ENCODE data around the gene E2F6. TPM values are rescaled to one million over a fixed set of nuclear protein-coding genes. Genes with fewer than 3 reads are reported as not detected.

E2F6 gene
- total and polyA plus RNA-seq, 2 of the 13 experiments (the other 11 are each of a cell fraction or from before 2014, with no cell fraction given) = 27.3 to 36.0 TPM

DNA sequence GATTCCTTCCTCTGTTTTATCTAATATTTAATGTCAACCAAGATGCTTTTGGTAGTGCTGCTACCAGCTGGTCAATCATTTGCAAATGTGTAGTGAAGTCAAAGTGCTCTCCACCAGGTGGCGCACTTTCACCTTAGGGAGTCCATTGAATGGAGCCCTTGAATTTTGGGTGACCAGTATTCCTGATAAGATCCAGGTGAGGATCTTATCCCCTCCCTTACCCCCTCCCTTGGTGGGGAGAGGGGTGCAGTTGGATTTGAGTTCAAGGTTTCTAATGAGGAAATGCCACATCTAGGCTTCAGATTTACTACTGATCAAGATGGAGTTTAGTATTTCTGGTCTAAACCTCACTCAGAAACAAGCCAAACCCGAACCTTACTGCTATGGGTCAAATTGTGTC is 12.0 kb upstream of the E2F6 start (continued):
- TF ChIP-seq, protein P1, sequence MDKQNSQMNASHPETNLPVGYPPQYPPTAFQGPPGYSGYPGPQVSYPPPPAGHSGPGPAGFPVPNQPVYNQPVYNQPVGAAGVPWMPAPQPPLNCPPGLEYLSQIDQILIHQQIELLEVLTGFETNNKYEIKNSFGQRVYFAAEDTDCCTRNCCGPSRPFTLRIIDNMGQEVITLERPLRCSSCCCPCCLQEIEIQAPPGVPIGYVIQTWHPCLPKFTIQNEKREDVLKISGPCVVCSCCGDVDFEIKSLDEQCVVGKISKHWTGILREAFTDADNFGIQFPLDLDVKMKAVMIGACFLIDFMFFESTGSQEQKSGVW (CRISPR knock-in tag; IDR thresholded peaks at IDR 0.05; ENCODE audit: borderline replicate concordance) = no peak
- TF ChIP-seq, protein P2, sequence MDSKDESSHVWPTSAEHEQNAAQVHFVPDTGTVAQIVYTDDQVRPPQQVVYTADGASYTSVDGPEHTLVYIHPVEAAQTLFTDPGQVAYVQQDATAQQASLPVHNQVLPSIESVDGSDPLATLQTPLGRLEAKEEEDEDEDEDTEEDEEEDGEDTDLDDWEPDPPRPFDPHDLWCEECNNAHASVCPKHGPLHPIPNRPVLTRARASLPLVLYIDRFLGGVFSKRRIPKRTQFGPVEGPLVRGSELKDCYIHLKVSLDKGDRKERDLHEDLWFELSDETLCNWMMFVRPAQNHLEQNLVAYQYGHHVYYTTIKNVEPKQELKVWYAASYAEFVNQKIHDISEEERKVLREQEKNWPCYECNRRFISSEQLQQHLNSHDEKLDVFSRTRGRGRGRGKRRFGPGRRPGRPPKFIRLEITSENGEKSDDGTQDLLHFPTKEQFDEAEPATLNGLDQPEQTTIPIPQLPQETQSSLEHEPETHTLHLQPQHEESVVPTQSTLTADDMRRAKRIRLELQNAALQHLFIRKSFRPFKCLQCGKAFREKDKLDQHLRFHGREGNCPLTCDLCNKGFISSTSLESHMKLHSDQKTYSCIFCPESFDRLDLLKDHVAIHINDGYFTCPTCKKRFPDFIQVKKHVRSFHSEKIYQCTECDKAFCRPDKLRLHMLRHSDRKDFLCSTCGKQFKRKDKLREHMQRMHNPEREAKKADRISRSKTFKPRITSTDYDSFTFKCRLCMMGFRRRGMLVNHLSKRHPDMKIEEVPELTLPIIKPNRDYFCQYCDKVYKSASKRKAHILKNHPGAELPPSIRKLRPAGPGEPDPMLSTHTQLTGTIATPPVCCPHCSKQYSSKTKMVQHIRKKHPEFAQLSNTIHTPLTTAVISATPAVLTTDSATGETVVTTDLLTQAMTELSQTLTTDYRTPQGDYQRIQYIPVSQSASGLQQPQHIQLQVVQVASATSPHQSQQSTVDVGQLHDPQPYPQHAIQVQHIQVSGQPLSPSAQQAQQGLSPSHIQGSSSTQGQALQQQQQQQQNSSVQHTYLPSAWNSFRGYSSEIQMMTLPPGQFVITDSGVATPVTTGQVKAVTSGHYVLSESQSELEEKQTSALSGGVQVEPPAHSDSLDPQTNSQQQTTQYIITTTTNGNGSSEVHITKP (CRISPR knock-in tag; IDR thresholded peaks at IDR 0.05; ENCODE audit: low read depth) = no peak
- TF ChIP-seq ZNF343 (CRISPR knock-in tag; IDR thresholded peaks at IDR 0.05) (no peak), SYNCRIP (IDR thresholded peaks at IDR 0.05; ENCODE audit: insufficient read depth, low read depth, low read length) (no peak), TBL1XR1 (IDR thresholded peaks at IDR 0.05; ENCODE audit: borderline replicate concordance, low read length, partially characterized antibody) (no peak), ZNF143 (CRISPR knock-in tag; IDR thresholded peaks at IDR 0.05) (no peak), ZNF674 (CRISPR knock-in tag; IDR thresholded peaks at IDR 0.05; ENCODE audit: low read depth) (no peak), ZNF552 (CRISPR knock-in tag; IDR thresholded peaks at IDR 0.05; ENCODE audit: borderline replicate concordance) (no peak), KLF15 (CRISPR knock-in tag; IDR thresholded peaks at IDR 0.05; ENCODE audit: borderline replicate concordance) (no peak), NCOA1 (CRISPR knock-in tag; IDR thresholded peaks at IDR 0.05) (no peak), ZNF546 (CRISPR knock-in tag; conservative IDR thresholded peaks at IDR 0.05) (no peak), KDM2A (CRISPR knock-in tag; IDR thresholded peaks at IDR 0.05; ENCODE audit: borderline replicate concordance, low read depth) (no peak), FLYWCH1 (CRISPR knock-in tag; IDR thresholded peaks at IDR 0.05) (no peak), ZKSCAN1 (IDR thresholded peaks at IDR 0.05; ENCODE audit: low read length) (no peak)
- TF ChIP-seq, protein P3, sequence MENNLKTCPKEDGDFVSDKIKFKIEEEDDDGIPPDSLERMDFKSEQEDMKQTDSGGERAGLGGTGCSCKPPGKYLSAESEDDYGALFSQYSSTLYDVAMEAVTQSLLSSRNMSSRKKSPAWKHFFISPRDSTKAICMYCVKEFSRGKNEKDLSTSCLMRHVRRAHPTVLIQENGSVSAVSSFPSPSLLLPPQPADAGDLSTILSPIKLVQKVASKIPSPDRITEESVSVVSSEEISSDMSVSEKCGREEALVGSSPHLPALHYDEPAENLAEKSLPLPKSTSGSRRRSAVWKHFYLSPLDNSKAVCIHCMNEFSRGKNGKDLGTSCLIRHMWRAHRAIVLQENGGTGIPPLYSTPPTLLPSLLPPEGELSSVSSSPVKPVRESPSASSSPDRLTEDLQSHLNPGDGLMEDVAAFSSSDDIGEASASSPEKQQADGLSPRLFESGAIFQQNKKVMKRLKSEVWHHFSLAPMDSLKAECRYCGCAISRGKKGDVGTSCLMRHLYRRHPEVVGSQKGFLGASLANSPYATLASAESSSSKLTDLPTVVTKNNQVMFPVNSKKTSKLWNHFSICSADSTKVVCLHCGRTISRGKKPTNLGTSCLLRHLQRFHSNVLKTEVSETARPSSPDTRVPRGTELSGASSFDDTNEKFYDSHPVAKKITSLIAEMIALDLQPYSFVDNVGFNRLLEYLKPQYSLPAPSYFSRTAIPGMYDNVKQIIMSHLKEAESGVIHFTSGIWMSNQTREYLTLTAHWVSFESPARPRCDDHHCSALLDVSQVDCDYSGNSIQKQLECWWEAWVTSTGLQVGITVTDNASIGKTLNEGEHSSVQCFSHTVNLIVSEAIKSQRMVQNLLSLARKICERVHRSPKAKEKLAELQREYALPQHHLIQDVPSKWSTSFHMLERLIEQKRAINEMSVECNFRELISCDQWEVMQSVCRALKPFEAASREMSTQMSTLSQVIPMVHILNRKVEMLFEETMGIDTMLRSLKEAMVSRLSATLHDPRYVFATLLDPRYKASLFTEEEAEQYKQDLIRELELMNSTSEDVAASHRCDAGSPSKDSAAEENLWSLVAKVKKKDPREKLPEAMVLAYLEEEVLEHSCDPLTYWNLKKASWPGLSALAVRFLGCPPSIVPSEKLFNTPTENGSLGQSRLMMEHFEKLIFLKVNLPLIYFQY (CRISPR knock-in tag; IDR thresholded peaks at IDR 0.05; ENCODE audit: borderline replicate concordance) = no peak
- TF ChIP-seq, protein P4, sequence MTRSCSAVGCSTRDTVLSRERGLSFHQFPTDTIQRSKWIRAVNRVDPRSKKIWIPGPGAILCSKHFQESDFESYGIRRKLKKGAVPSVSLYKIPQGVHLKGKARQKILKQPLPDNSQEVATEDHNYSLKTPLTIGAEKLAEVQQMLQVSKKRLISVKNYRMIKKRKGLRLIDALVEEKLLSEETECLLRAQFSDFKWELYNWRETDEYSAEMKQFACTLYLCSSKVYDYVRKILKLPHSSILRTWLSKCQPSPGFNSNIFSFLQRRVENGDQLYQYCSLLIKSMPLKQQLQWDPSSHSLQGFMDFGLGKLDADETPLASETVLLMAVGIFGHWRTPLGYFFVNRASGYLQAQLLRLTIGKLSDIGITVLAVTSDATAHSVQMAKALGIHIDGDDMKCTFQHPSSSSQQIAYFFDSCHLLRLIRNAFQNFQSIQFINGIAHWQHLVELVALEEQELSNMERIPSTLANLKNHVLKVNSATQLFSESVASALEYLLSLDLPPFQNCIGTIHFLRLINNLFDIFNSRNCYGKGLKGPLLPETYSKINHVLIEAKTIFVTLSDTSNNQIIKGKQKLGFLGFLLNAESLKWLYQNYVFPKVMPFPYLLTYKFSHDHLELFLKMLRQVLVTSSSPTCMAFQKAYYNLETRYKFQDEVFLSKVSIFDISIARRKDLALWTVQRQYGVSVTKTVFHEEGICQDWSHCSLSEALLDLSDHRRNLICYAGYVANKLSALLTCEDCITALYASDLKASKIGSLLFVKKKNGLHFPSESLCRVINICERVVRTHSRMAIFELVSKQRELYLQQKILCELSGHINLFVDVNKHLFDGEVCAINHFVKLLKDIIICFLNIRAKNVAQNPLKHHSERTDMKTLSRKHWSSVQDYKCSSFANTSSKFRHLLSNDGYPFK (CRISPR knock-in tag; IDR thresholded peaks at IDR 0.05; ENCODE audit: borderline replicate concordance) = no peak
- TF ChIP-seq, protein P5, sequence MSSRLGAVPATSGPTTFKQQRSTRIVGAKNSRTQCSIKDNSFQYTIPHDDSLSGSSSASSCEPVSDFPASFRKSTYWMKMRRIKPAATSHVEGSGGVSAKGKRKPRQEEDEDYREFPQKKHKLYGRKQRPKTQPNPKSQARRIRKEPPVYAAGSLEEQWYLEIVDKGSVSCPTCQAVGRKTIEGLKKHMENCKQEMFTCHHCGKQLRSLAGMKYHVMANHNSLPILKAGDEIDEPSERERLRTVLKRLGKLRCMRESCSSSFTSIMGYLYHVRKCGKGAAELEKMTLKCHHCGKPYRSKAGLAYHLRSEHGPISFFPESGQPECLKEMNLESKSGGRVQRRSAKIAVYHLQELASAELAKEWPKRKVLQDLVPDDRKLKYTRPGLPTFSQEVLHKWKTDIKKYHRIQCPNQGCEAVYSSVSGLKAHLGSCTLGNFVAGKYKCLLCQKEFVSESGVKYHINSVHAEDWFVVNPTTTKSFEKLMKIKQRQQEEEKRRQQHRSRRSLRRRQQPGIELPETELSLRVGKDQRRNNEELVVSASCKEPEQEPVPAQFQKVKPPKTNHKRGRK (CRISPR knock-in tag; IDR thresholded peaks at IDR 0.05) = no peak

Measured in HepG2 (cell line).